Parathyroid adenoma (tissue), 2 donors: ENCODE results near the gene KLHL6.

ENCODE experiments used
- H2AFZ ChIP-seq: fragments of 300-600 bp; sonication (generic); one replicate; pipeline ENCODE4 v1.7.0; 2017; ENCODE audit warnings: antibody characterized with exemption, mild to moderate bottlenecking
- H3K27ac ChIP-seq: fragments of 300-600 bp; sonication (generic); one replicate; pipeline ENCODE4 v1.7.0; 2017
- H3K27me3 ChIP-seq: fragments of 300-600 bp; sonication (generic); one replicate; pipeline ENCODE4 v1.7.0; 2017; ENCODE audit warnings: low read length; ENCODE audit not compliant: control insufficient read depth, insufficient read depth
- H3K36me3 ChIP-seq: fragments of 300-600 bp; sonication (generic); one replicate; pipeline ENCODE4 v1.7.0; 2017; ENCODE audit warnings: low read length; ENCODE audit not compliant: control insufficient read depth, insufficient read depth
- H3K4me1 ChIP-seq: fragments of 300-600 bp; sonication (generic); one replicate; pipeline ENCODE4 v1.7.0; 2017; ENCODE audit warnings: control low read depth
- H3K4me2 ChIP-seq: fragments of 300-600 bp; sonication (generic); one replicate; pipeline ENCODE4 v1.7.0; 2017; ENCODE audit warnings: low read length
- H3K4me3 ChIP-seq: fragments of 300-600 bp; sonication (generic); one replicate; pipeline ENCODE4 v1.7.0; 2017; ENCODE audit warnings: low read depth, low read length
- H3K79me2 ChIP-seq: fragments of 300-600 bp; sonication (generic); one replicate; pipeline ENCODE4 v1.7.0; 2017; ENCODE audit warnings: control low read depth
- H3K9ac ChIP-seq: fragments of 300-600 bp; sonication (generic); one replicate; pipeline ENCODE4 v1.7.0; 2017; ENCODE audit warnings: mild to moderate bottlenecking
- H3K9me3 ChIP-seq: fragments of 300-600 bp; sonication (generic); one replicate; pipeline ENCODE4 v1.7.0; 2017; ENCODE audit warnings: low read length; ENCODE audit not compliant: control insufficient read depth
- TF ChIP-seq, protein P1 (sequence below): fragments of 300-600 bp; sonication (generic); IDR thresholded peaks from one replicate; pipeline ENCODE4 v1.7.0; 2017; ENCODE audit warnings: antibody characterized with exemption, mild to moderate bottlenecking
- donor health status: primary hyperparathyroidism.

KLHL6 gene

DNA sequence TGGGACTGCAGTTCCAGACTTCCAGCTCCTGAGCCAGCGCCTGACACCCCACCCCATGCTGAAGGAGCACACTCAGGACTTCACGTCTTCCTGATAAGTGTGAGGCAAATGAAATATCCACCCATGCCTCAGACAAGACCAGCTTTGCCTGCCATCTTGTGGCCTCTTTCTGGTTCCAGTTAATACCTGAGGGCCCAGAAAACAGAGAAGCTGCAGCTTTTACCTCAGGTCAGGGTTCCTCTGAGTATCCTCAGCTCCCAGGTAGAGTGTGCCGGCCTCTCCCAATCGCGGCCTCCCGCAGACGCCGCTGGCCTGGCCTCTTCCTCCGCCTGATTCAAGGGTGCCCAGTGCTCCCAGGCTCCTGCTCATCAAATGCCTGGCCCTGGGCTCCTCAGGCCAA is 5.1 kb upstream of the KLHL6 start:
- H3K4me3 ChIP-seq: no peak overlapping the region
- H3K36me3 ChIP-seq: no peaks in the 10 kb centered on the region
- no peak overlapping the region for H3K9ac ChIP-seq
- no peak overlapping the region for H3K27ac ChIP-seq
- no peaks in the 10 kb centered on the region for H3K4me1 ChIP-seq
- no peaks in the 10 kb centered on the region for H3K79me2 ChIP-seq
- TF ChIP-seq, protein P1, sequence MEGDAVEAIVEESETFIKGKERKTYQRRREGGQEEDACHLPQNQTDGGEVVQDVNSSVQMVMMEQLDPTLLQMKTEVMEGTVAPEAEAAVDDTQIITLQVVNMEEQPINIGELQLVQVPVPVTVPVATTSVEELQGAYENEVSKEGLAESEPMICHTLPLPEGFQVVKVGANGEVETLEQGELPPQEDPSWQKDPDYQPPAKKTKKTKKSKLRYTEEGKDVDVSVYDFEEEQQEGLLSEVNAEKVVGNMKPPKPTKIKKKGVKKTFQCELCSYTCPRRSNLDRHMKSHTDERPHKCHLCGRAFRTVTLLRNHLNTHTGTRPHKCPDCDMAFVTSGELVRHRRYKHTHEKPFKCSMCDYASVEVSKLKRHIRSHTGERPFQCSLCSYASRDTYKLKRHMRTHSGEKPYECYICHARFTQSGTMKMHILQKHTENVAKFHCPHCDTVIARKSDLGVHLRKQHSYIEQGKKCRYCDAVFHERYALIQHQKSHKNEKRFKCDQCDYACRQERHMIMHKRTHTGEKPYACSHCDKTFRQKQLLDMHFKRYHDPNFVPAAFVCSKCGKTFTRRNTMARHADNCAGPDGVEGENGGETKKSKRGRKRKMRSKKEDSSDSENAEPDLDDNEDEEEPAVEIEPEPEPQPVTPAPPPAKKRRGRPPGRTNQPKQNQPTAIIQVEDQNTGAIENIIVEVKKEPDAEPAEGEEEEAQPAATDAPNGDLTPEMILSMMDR: peak; percentile 29
- peak overlapping the region; percentile 3 for H2AFZ ChIP-seq
- H3K9me3 ChIP-seq: no peaks in the 10 kb centered on the region
- no peak overlapping the region for H3K4me2 ChIP-seq
- H3K27me3 ChIP-seq: no peaks in the 10 kb centered on the region

DNA sequence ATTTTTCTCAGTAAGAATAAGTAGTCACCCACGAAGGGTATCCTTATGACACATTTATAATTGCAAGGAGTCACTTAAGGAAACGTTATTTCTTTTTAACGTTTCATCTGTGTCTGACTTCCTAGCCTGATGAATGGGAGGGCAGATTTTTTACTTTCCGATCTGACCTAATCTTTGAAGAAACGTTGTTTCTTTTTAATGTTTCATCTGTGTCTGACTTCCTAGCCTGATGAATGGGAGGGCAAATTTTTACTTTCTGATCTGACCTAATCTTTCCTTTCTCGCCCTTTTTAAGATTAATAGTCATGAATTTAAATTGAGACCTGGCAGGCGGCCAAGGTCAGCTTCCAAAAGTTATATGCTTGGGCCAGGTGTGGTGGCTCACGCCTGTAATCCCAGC is 3.0 kb upstream of the KLHL6 start:
- TF ChIP-seq, protein P1: no peak
- H3K4me2 ChIP-seq: no peak overlapping the region
- H3K27me3 ChIP-seq: no peaks in the 10 kb centered on the region
- no peaks in the 10 kb centered on the region for H3K79me2 ChIP-seq
- no peaks in the 10 kb centered on the region for H3K36me3 ChIP-seq
- H3K27ac ChIP-seq: no peak overlapping the region
- peaks cover 9% of the 10 kb centered on the region for H3K4me1 ChIP-seq
- no peaks in the 10 kb centered on the region for H3K9me3 ChIP-seq
- no peak overlapping the region for H3K9ac ChIP-seq
- no peak overlapping the region for H3K4me3 ChIP-seq
- H2AFZ ChIP-seq: no peak overlapping the region

DNA sequence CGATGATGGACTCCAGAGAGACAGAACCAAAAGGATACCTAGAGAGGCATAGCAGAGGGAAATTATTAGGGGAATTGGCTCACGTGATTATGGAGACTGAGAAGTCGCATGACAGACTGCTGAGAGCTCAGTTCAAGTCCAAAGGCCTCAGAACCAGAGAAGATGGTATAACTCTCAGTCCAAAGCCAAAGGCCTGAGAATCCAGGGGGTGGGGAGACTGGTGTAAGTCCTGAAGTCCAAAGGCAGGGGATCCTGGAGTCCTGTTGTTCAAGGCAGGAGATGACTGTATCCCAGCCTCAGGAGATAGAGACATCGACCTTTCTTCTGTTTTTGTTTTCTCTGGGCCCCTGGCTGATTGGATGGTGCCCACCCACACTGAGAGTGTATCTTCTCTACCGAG is 1.2 kb upstream of the KLHL6 start:
- no peaks in the 10 kb centered on the region for H3K79me2 ChIP-seq
- H3K9me3 ChIP-seq: no peaks in the 10 kb centered on the region
- H3K4me3 ChIP-seq: no peak overlapping the region
- H3K9ac ChIP-seq: no peak overlapping the region
- H3K4me2 ChIP-seq: no peak overlapping the region
- TF ChIP-seq, protein P1: no peak
- no peak overlapping the region for H2AFZ ChIP-seq
- H3K27me3 ChIP-seq: no peaks in the 10 kb centered on the region
- no peaks in the 10 kb centered on the region for H3K36me3 ChIP-seq
- H3K27ac ChIP-seq: no peak overlapping the region
- H3K4me1 ChIP-seq: peaks cover 17% of the 10 kb centered on the region

DNA sequence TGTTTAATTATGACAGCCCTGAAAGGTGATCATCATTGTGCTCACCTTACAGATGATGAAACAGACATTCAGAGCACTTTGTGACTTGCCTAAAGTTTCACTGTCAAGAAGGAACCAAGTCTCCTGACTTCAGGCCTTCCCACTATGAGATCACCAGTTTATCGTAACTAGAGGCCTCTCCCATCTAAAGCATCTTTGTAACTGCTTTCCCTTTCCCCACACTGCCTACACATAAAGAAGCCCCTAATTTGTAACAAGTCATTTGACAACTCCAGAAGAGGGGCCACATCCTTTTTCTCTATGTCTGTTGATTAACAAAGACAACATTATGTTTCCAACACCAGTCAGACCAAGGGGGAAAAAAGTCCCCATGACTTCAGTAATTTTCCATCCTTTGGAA is 1.1 kb downstream of the KLHL6 start:
- peaks cover 17% of the 10 kb centered on the region for H3K4me1 ChIP-seq
- H3K9ac ChIP-seq: no peak overlapping the region
- H3K27me3 ChIP-seq: no peaks in the 10 kb centered on the region
- no peaks in the 10 kb centered on the region for H3K9me3 ChIP-seq
- peak overlapping the region; percentile 29 for H3K4me2 ChIP-seq
- H2AFZ ChIP-seq: no peak overlapping the region
- H3K36me3 ChIP-seq: no peaks in the 10 kb centered on the region
- TF ChIP-seq, protein P1: no peak
- H3K79me2 ChIP-seq: no peaks in the 10 kb centered on the region
- peak overlapping the region; percentile 16 for H3K27ac ChIP-seq
- H3K4me3 ChIP-seq: peak overlapping the region; percentile 33

DNA sequence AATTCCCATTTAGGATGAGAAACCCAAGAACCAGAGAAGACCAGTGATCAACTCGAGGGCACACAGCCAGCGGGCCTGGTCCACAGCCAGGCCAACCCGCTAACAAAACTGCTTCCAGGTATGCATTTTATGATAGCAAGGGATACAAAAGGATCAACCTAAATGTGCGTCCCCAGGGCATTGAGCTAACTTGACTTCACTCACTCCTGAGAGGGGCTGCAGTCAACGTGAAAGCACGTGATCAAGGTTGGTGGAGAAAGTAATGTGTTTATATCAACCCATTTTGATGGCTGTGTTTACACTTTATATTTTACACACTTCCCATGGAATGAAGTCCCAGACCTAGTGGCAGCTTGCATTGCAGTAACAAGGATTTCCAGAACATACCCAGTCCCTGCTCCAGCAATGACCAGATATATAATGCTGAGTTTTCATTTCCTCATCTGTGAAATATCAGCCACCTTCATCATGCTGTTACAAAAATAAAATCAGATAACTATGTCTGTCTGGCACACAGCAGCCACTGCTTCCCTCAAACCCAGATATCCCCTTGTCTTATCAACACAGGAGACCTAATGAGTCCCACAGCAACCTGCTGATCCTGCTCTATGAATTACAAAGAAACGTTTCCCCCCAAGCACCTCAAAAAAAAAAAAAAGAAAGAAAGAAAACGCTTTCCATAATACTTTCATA is 2.0 kb downstream of the KLHL6 start:
- H3K27ac ChIP-seq: peak overlapping the region; percentile 39
- no peaks in the 10 kb centered on the region for H3K79me2 ChIP-seq
- no peaks in the 10 kb centered on the region for H3K36me3 ChIP-seq
- no peak overlapping the region for H3K9ac ChIP-seq
- H3K4me2 ChIP-seq: peak overlapping the region; percentile 29
- H2AFZ ChIP-seq: peak overlapping the region; percentile 48
- no peaks in the 10 kb centered on the region for H3K9me3 ChIP-seq
- TF ChIP-seq, protein P1: no peak
- peaks cover 17% of the 10 kb centered on the region for H3K4me1 ChIP-seq
- H3K4me3 ChIP-seq: peak overlapping the region; percentile 33
- no peaks in the 10 kb centered on the region for H3K27me3 ChIP-seq
